Body of pancreas (tissue), 4 donors: Measurements from ENCODE around the gene TMEM178B.

ENCODE experiments used
- POLR2A ChIP-seq, 3 donors: fragments of 450-650 bp; IDR thresholded peaks; one replicate each; pipeline ENCODE4 v1.6.1; 2016; ENCODE audit warnings: antibody characterized with exemption in 3 of 3, mild to moderate bottlenecking in 2 of 3
- TF ChIP-seq, protein P1 (sequence below), 7 experiments: fragments of 450-650 bp in 4 of 7; fragments of 200-600 bp in 3 of 7; sonication (generic) in 3 of 7; IDR thresholded peaks; one replicate each; pipeline ENCODE4 v1.5.1; 2016 to 2019; ENCODE audit warnings: antibody characterized with exemption in 7 of 7

DNA sequence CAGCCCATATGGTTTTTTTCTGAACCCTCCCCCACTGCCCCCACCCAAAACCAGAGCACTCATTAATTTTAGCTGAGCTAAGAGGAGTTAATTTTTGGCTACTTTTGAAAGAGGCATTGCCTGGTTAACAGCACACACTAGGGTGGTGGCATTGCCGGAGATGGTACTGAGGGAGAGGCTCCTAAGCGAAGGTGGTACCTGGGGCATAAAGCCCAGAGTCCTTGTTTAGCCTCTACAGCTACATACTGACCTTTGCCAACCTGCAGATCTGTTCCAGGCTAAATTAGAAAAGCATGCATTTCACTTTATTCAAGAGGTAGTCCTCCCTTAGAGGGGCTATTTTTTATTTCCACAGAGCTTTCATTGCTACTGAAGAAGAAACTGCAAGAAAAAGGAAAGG is 304.5 kb downstream of the TMEM178B start:
- TF ChIP-seq, protein P1, sequence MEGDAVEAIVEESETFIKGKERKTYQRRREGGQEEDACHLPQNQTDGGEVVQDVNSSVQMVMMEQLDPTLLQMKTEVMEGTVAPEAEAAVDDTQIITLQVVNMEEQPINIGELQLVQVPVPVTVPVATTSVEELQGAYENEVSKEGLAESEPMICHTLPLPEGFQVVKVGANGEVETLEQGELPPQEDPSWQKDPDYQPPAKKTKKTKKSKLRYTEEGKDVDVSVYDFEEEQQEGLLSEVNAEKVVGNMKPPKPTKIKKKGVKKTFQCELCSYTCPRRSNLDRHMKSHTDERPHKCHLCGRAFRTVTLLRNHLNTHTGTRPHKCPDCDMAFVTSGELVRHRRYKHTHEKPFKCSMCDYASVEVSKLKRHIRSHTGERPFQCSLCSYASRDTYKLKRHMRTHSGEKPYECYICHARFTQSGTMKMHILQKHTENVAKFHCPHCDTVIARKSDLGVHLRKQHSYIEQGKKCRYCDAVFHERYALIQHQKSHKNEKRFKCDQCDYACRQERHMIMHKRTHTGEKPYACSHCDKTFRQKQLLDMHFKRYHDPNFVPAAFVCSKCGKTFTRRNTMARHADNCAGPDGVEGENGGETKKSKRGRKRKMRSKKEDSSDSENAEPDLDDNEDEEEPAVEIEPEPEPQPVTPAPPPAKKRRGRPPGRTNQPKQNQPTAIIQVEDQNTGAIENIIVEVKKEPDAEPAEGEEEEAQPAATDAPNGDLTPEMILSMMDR (IDR thresholded peaks at IDR 0.05) = no peak
- no peak for TF ChIP-seq POLR2A (IDR thresholded peaks at IDR 0.05)
